HCT116 (cell line): ENCODE results near the gene C8A. TPM values are rescaled to one million over a fixed set of nuclear protein-coding genes. Genes with fewer than 3 reads are reported as not detected.

Experiments used
- ATAC-seq: fragments of 200-7000 bp; cut with Tn5 transposase; 2 replicates; pipeline ENCODE4 v1.9.1; 2020; ENCODE audit warnings: mild to moderate bottlenecking, moderate library complexity
- BruUV-seq: library from RNA; stranded (reverse); fragments of 400-500 nt; replicated peaks from 2 replicates; lab custom pipeline; 2021; lab: Mats Ljungman, UMichigan
- CTCF ChIA-PET: fragments of 300-600 bp; sonication (Branson Sonifier 250); formaldehyde crosslinking; loops from one replicate; lab custom pipeline; 2021; ENCODE audit warnings: antibody characterized with exemption; lab: Charles Lee
- POLR2A ChIA-PET: fragments of 300-600, 350-600 bp; sonication (Branson Sonifier 250); formaldehyde crosslinking; loops from one replicate; lab custom pipeline; 2021; ENCODE audit warnings: antibody characterized with exemption; lab: Charles Lee
- RAD21 ChIA-PET, 2 experiments: fragments of 300-600 bp; sonication (Branson Sonifier 250); formaldehyde crosslinking; loops; one replicate each; lab custom pipeline; 2023; ENCODE audit warnings: low total read pairs in 2 of 2; ENCODE audit not compliant: uncharacterized antibody in 2 of 2, unreplicated experiment in 2 of 2, low non-redundant PET in 1 of 2; lab: Charles Lee
- DNase-seq: peaks from one replicate; pipeline ENCODE4 v3.0.0-alpha.2; 2010; ENCODE audit warnings: low read depth, low spot score
- H2AFZ ChIP-seq: fragments of 200-600 bp; shearing (Covaris generic), sonication (generic); 2 replicates; pipeline ENCODE4 v1.6.1; 2017; ENCODE audit warnings: low read depth, mixed run types, mixed read lengths, antibody characterized with exemption, low read length; ENCODE audit not compliant: poor library complexity, severe bottlenecking
- H3K27ac ChIP-seq: 2 replicates; pipeline ENCODE4 v1.5.1; 2012; ENCODE audit warnings: low read depth, low read length
- H3K27me3 ChIP-seq: fragments of 200-600 bp; sonication (generic); 2 replicates; pipeline ENCODE4 v1.6.1; 2016; ENCODE audit warnings: mixed run types, low read length, mixed read lengths; ENCODE audit not compliant: insufficient read depth
- H3K36me3 ChIP-seq, 2 experiments: fragments of 200-500 bp in 1 of 2; fragments of 200-600 bp in 1 of 2; sonication (Bioruptor generic) in 1 of 2; sonication (generic) in 1 of 2; 2 replicates each; pipeline versions ENCODE4 v1.5.1 to v1.6.1; 2014 to 2016; ENCODE audit warnings: low read length in 2 of 2, inconsistent platforms in 1 of 2, mixed read lengths in 1 of 2, mixed run types in 1 of 2; ENCODE audit not compliant: insufficient read depth in 2 of 2, control insufficient read depth in 1 of 2
- H3K4me1 ChIP-seq, 2 experiments: fragments of 200-600 bp in 1 of 2; sonication (generic) in 1 of 2; 2 replicates each; pipeline versions ENCODE4 v1.5.1 to v1.6.1; 2012 to 2017; ENCODE audit warnings: low read length in 2 of 2, inconsistent platforms in 1 of 2, mild to moderate bottlenecking in 1 of 2, mixed read lengths in 1 of 2, mixed run types in 1 of 2, moderate library complexity in 1 of 2; ENCODE audit not compliant: insufficient read depth in 2 of 2, control insufficient read depth in 1 of 2
- H3K4me2 ChIP-seq: fragments of 200-600 bp; sonication (generic); 2 replicates; pipeline ENCODE4 v1.6.1; 2017; ENCODE audit warnings: mixed run types, low read length, mixed read lengths
- H3K4me3 ChIP-seq, 2 experiments: fragments of 200-600 bp in 1 of 2; sonication (generic) in 1 of 2; replicated peaks in 1 of 2; 2 replicates each; pipeline ENCODE4 v1.5.1; 2011 to 2016; ENCODE audit warnings: low read length in 2 of 2, control low read depth in 1 of 2, low read depth in 1 of 2, mild to moderate bottlenecking in 1 of 2, mixed read lengths in 1 of 2, mixed run types in 1 of 2
- H3K79me2 ChIP-seq: fragments of 200-600 bp; sonication (generic); 2 replicates; pipeline ENCODE4 v1.6.1; 2017; ENCODE audit warnings: mild to moderate bottlenecking, mixed run types, low read length, moderate library complexity, mixed read lengths; ENCODE audit not compliant: insufficient read depth
- H3K9ac ChIP-seq: fragments of 200-600 bp; sonication (generic); 2 replicates; pipeline ENCODE4 v1.6.1; 2016; ENCODE audit warnings: low read length, mixed read lengths
- H3K9me2 ChIP-seq: fragments of 200-600 bp; sonication (generic), shearing (Covaris generic); 2 replicates; pipeline ENCODE4 v1.6.1; 2017; ENCODE audit warnings: mixed run types, mild to moderate bottlenecking, moderate library complexity; ENCODE audit not compliant: insufficient read depth
- H3K9me3 ChIP-seq, 2 experiments: fragments of 200-500 bp in 1 of 2; fragments of 200-600 bp in 1 of 2; sonication (Bioruptor generic) in 1 of 2; sonication (generic) in 1 of 2; 2 replicates each; pipeline ENCODE4 v1.6.1; 2014 to 2017; ENCODE audit warnings: low read length in 2 of 2, mixed read lengths in 2 of 2, inconsistent platforms in 1 of 2, low read depth in 1 of 2, mild to moderate bottlenecking in 1 of 2, mixed run types in 1 of 2, moderate library complexity in 1 of 2; ENCODE audit not compliant: control insufficient read depth in 1 of 2, insufficient read depth in 1 of 2
- H4K20me1 ChIP-seq: fragments of 200-600 bp; sonication (generic), shearing (Covaris generic); 2 replicates; pipeline ENCODE4 v1.6.1; 2017; ENCODE audit warnings: mixed run types, mild to moderate bottlenecking, moderate library complexity; ENCODE audit not compliant: insufficient read depth
- ATF3 ChIP-seq: IDR thresholded peaks from 2 replicates; pipeline ENCODE4 v1.6.1; 2012
- CBX3 ChIP-seq: IDR thresholded peaks from 2 replicates; pipeline ENCODE4 v1.6.1; 2012; ENCODE audit warnings: low read depth
- CEBPB ChIP-seq: IDR thresholded peaks from 2 replicates; pipeline ENCODE4 v1.6.1; 2012; ENCODE audit warnings: low read depth
- EGR1 ChIP-seq: IDR thresholded peaks from 2 replicates; pipeline ENCODE4 v1.6.1; 2012; ENCODE audit warnings: low read depth
- ELF1 ChIP-seq: IDR thresholded peaks from 2 replicates; pipeline ENCODE4 v1.6.1; 2012; ENCODE audit warnings: low read depth, borderline replicate concordance
- EZH2 ChIP-seq: fragments of 200-600 bp; sonication (generic); IDR thresholded peaks from 2 replicates; pipeline ENCODE4 v1.6.1; 2017; ENCODE audit warnings: antibody characterized with exemption, mixed run types
- EZH2phosphoT487 ChIP-seq: fragments of 200-600 bp; IDR thresholded peaks from 2 replicates; pipeline ENCODE4 v1.6.1; 2018; ENCODE audit warnings: antibody characterized with exemption, borderline replicate concordance
- FOSL1 ChIP-seq: IDR thresholded peaks from 2 replicates; pipeline ENCODE4 v1.6.1; 2012; ENCODE audit warnings: low read depth
- JUND ChIP-seq: IDR thresholded peaks from 2 replicates; pipeline ENCODE4 v1.6.1; 2012
- POLR2A ChIP-seq: IDR thresholded peaks from 2 replicates; pipeline ENCODE4 v1.7.0; 2011; ENCODE audit warnings: borderline replicate concordance; ENCODE audit not compliant: insufficient read depth, insufficient read length; ENCODE audit errors: extremely low read depth
- POLR2AphosphoS5 ChIP-seq: IDR thresholded peaks from 2 replicates; pipeline ENCODE4 v1.6.1; 2011; ENCODE audit warnings: mild to moderate bottlenecking, low read depth, low read length, moderate library complexity
- RAD21 ChIP-seq: IDR thresholded peaks from 2 replicates; pipeline ENCODE4 v1.6.1; 2012; ENCODE audit warnings: low read depth, mild to moderate bottlenecking
- REST ChIP-seq: IDR thresholded peaks from 2 replicates; pipeline ENCODE4 v1.6.1; 2012; ENCODE audit warnings: low read depth
- SP1 ChIP-seq: IDR thresholded peaks from 2 replicates; pipeline ENCODE4 v1.6.1; 2012; ENCODE audit warnings: low read depth
- SRF ChIP-seq: IDR thresholded peaks from 2 replicates; pipeline ENCODE4 v1.6.1; 2012; ENCODE audit warnings: low read depth
- TCF7L2 ChIP-seq: IDR thresholded peaks from 2 replicates; pipeline ENCODE4 v1.7.0; 2011; ENCODE audit warnings: borderline replicate concordance, inconsistent platforms; ENCODE audit not compliant: insufficient read depth, insufficient read length; ENCODE audit errors: extremely low read depth
- YY1 ChIP-seq: IDR thresholded peaks from 2 replicates; pipeline ENCODE4 v1.6.1; 2011; ENCODE audit warnings: low read length, low read depth, moderate library complexity, mild to moderate bottlenecking; ENCODE audit not compliant: insufficient replicate concordance; ENCODE audit errors: extremely low read depth
- ZBTB33 ChIP-seq: IDR thresholded peaks from 2 replicates; pipeline ENCODE4 v1.6.1; 2011; ENCODE audit warnings: mild to moderate bottlenecking, low read length, moderate library complexity; ENCODE audit not compliant: insufficient replicate concordance; ENCODE audit errors: extremely low read depth
- ZFX ChIP-seq: fragments of 450-650 bp; IDR thresholded peaks from 2 replicates; pipeline ENCODE4 v1.6.1; 2017
- ZNF274 ChIP-seq: fragments of 200-500 bp; sonication (Bioruptor generic); IDR thresholded peaks from 2 replicates; pipeline ENCODE4 v1.6.1; 2014; ENCODE audit warnings: mild to moderate bottlenecking, low read depth, low read length, inconsistent platforms
- intact Hi-C: fragments of 100-400 bp; cut with micrococcal nuclease; formaldehyde crosslinking; loops from 2 replicates; pipeline ENCODE4 v1.10.0; 2022
- total RNA-seq: library from RNA; stranded (reverse); gene quantifications from one replicate; pipeline ENCODE4 v1.2.1, GENCODE V29; 2021; ENCODE audit not compliant: unreplicated experiment

Gene C8A
- total RNA-seq, 1 experiment from 2014 or later: 0.10 TPM

- no peak overlapping the region for H3K4me3 ChIP-seq
- no peaks in the 10 kb centered on the region for H3K9me2 ChIP-seq
- H3K4me1 ChIP-seq: no peaks in the 10 kb centered on the region
- BruUV-seq: no TSS peak
- H3K27ac ChIP-seq: no peak overlapping the region
- no peaks in the 10 kb centered on the region; a peak in 1 of 4 replicates for H3K36me3 ChIP-seq
- no peak overlapping the region for H3K4me2 ChIP-seq
- DNase-seq (no peak), ATAC-seq (no peak)
- RAD21 ChIA-PET: no interaction called here
- H2AFZ ChIP-seq: no peak overlapping the region
- TF ChIP-seq SP1 (no peak), RAD21 (no peak), ZNF274 (no peak), ZBTB33 (no peak), POLR2A (no peak), POLR2AphosphoS5 (no peak), YY1 (no peak), FOSL1 (no peak), TCF7L2 (no peak), CEBPB (no peak), JUND (no peak), EZH2 (no peak), ZFX (no peak), CBX3 (no peak), EZH2phosphoT487 (no peak), EGR1 (no peak), REST (no peak), ELF1 (no peak), ATF3 (no peak), SRF (no peak)
- intact Hi-C loops: no loop called here
- no peak overlapping the region for H3K9ac ChIP-seq
- POLR2A ChIA-PET: no interaction called here
- H3K9me3 ChIP-seq: no peaks in the 10 kb centered on the region
- H3K27me3 ChIP-seq: peaks cover 26% of the 10 kb centered on the region; the same call in 1 of the 2 replicates
- CTCF ChIA-PET: no interaction called here
- no peaks in the 10 kb centered on the region for H4K20me1 ChIP-seq
- no peaks in the 10 kb centered on the region for H3K79me2 ChIP-seq
Observed at GRCh38 chr1:56843544-56843943, 11.1 kb upstream of the C8A start.
